Measurements from ENCODE around the gene L3MBTL1.

The L3MBTL1 gene

GRCh38 chr20:43535370-43536004 lies 28.0 kb downstream of the L3MBTL1 start:
- no peak for DNase-seq (ENCODE audit: low read depth, low spot score)

GRCh38 chr20:43536041-43536816 lies 28.7 kb downstream of the L3MBTL1 start:
- no peak for DNase-seq (ENCODE audit: low read depth, low spot score)

DNA sequence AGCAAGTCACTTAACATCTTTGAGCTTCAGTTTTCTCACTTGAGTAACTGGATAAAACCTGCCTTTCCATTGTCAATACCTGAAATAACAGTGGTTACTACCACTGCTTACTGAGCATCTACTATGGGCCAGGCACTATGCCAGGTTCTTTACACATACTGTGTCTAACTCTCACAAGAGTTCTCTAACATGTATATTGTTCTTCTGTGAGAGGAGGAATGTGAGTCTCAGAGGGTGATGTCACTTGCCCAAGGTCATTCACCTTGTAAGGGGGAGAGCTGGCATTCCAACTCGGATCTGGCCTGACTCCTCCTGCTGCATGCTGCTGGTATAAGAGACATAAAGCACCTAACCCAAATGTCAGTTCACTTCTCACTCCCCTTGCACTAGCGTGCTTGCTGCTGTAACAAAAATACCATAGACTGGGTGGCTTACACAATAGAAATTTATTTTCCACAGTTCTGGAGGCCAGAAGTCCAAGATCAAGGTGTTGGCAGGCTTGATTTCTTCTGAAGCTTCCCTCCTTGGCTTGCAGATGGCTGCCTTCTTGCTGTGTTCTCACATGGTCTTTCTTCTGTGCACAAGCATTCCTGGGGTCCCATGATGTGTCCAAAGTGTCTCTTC lies 29.4 kb downstream of the L3MBTL1 start:
- DNase-seq (ENCODE audit: low read depth, low spot score), result no peak

- no peak for DNase-seq (ENCODE audit: low read depth, low spot score)
Measured at GRCh38 chr20:43537921-43538877, 30.7 kb downstream of the L3MBTL1 start.

- DNase-seq (ENCODE audit: low read depth, low spot score), result no peak
Measured at GRCh38 chr20:43538878-43539700, 31.6 kb downstream of the L3MBTL1 start.

DNA sequence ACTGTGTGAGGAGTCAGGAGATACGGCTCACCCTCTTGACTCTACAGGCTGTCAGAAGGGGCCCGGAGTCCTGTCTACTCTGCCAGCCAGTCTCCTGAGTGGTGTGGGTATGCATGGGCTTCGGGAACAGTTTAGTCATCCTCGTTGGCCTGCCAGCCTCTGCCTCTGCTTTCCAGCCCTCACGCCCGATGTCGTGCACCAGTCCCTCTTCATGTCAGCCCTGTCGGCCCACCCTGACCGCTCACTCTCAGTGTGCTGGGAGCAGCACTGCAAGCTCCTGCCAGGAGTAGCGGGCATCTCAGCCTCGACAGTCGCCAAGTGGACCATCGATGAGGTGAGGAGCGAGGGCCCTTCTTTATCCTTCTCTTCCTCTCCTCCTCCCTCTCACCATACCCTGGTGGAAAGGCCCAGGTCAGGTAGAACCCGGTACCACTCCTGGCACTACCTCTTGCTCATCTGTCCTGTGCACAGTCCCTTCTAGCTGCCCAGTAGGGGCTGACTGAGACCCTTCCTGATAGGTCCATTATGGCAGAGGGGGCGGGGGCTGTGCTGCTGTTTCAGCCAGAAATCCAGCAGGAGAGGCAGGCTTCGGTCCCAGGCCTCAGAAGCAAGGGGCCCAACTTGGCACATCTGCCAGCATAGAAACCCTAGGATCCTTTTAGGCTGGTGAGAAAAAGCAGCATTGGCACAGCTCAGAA lies 32.6 kb downstream of the L3MBTL1 start:
- no peak for DNase-seq (ENCODE audit: low read depth, low spot score)

- no peak for DNase-seq (ENCODE audit: low read depth, low spot score)
Measured at GRCh38 chr20:43540673-43541060, 33.2 kb downstream of the L3MBTL1 start.

DNA sequence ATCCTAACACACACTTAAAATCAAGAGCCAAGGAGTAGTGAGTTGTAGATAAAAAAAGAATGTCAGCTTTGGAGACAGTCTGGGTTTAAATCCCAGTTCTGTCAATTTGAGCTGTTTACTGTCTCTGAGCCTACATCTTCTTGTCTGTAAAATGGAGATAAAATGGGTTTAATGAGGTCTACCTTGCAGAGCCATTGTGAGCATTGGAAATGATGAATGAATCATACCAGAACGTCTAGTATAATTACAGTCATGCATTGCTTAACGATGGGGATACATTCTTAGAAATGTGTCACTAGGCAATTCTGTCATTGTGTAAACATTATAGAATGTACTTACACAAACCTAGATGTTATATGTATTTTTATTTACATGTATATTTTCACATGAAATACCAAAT lies 33.7 kb downstream of the L3MBTL1 start:
- no peak for DNase-seq (ENCODE audit: low read depth, low spot score)

DNA sequence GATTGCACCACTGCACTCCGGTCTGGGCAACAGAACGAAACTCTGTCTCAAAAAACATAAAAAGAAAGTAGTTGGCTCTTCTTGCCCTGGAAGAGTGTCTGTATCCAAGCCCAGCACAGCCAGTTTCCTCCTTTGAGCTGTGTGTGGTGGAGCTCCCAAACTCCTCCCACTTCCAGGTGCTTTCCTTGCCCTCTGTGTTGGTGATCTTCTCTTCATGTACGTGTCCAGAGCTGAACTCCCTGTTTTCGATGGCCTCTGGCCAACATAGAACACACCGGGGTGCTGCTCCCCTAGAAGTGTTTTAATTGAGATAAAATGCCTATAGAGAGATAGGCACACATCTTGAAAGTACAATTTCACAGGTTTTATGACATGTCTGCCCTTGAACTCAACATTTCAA lies 34.7 kb downstream of the L3MBTL1 start:
- DNase-seq (ENCODE audit: low read depth, low spot score), result no peak

DNA sequence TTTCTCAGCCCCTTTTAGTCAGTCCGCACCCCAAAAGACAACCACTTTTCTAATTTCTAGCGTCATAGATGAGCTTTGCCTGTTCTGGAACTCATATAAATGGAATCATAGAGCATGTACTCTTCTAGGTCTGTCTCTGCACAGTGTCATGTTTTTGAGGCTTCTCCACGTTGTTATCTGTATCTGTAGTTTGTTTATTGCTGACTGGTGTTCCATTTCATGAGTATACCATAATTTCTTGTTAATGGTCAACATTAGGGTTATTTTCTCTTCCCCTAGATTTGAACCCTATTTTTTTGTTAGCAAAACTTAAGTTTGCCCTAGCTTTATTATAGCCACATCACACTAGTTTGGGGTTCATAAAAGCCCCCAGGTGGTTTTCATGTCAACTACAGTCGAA lies 35.2 kb downstream of the L3MBTL1 start:
- no peak for DNase-seq (ENCODE audit: low read depth, low spot score)

GRCh38 chr20:43543138-43543537 lies 35.6 kb downstream of the L3MBTL1 start:
- DNase-seq (ENCODE audit: low read depth, low spot score), result no peak

DNA sequence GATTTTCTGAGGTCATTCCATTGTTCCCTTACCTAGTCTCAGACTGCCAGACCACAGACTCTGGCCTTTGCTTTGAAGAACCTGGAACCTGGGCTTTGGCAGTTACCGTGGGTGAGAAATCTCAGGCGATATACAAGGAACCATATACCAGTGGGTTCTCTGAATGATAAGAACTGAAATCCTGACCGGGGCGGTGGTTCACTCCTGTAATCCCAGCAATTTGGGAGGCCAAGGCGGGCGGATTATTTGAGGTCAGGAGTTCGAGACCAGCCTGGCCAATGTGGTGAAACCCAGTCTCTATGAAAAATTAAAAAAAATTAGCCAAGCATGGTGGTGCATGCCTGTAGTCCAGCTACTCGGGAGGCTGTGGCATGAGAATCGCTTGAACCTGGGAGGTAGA lies 37.0 kb downstream of the L3MBTL1 start:
- DNase-seq (ENCODE audit: low read depth, low spot score), result no peak

- no peak for DNase-seq (ENCODE audit: low read depth, low spot score)
Measured at GRCh38 chr20:43545837-43546578, 38.5 kb downstream of the L3MBTL1 start.

- no peak for DNase-seq (ENCODE audit: low read depth, low spot score)
Measured at GRCh38 chr20:43548273-43548880, 40.9 kb downstream of the L3MBTL1 start.

DNA sequence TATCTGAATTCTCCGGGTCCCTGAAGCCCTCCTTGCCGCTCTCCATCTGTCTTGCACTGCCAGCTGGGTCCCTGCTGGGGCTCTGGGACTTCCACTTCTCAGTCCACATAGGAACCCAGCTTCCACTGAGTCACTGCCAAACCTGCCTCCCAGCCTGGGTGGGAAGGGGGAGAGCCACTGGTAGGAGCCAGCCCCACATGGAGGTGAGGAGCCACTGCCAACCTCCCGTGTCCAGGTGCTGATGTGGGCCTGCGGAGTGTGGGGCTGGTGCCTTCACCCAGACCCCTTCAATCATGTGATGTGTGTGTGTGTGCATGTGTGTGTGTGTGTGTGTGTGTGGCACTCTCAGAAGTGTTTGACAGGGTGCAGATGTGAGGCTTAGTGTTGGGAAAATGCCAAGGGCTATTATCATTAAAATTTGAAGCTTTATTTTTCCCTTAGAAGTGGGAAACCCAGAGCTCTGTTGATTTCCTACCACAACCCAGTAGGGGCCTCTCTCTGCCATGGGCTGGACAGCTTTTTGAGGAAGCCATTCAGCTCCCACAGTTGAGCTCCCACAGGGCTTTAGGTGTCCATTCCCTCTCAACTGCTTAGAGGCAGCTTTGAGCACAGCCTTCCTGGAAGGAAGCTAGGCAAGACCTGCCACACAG lies 42.0 kb downstream of the L3MBTL1 start:
- DNase-seq (ENCODE audit: low read depth, low spot score), result no peak

DNA sequence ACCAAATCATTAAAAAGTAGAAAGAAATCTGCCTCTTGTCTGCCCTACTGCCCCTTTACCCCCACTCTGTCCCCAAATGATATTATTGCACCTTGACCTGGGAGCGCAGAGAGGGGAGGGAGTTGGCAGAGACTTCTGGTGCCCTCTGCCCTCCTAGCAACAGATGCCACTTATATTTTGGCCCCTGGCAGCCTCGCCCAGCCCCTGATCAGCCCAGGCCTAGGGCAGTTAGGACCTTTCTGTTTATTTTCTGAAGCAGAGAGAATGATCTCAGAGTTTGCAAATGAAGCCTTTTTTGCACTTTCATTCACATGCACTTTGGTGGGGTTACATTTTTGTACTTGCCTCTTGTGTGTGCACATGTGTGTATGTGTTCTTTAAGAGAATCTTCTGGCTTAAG lies 43.0 kb downstream of the L3MBTL1 start:
- DNase-seq (ENCODE audit: low read depth, low spot score), result no peak

DNA sequence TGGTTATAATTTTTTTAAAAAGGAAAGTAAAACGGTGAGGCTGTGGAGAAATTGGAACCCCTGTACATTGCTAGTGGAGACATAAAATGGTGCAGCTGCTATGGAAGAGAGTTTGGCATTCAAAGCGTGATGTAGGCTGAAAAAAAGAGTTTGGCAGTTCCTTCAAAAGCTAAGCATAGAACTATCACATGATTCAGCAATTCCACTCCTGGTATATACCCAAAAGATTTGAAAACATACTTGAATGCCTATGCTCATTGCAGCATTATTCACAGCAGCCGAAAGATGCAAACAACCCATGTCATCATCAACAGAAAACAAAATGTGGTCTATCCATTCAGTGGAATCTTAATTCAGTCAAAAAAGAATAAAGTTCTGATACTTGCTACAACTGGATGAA lies 46.9 kb downstream of the L3MBTL1 start:
- no peak for DNase-seq (ENCODE audit: low read depth, low spot score)

DNA sequence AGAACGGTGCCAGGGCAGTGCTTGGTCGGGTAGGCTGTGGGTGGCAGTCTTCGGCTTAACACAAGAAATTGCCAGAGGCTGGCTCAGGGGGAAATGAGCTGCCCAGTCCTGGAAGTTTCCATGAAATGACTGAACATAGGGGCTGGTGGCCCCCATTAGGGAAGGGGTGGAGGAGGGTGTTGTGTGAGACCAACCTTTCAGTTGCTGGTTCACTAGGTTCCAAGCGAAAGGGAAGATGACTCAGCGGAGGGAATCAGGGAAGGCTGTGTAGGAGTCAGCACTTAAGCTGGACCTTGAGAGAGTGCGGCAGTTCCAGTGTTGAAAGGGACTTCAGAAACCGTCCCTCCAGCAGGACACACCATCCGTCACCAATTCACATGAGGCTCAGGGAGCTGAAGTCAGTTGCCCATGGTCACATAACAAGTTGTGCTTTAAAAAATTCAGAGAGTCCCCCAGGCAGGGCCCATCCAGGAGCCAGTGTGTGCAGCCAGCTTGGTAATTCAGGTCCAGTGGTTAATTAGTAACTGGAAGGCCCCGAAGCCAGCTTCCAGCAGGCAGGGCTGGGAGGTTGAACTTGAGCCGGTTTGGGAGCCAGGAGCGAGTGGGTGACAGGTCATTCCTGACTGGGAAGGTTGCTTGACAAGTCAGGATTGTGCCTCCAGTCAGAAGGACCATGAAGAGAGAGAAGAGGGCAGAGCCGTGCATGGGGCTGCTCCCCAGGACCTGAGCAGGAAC lies 51.1 kb downstream of the L3MBTL1 start, which contains the start of gene SGK2:
Gene SGK2, plus strand, starts transcription at position 616 of the 735 bp plus-strand sequence. CDS start 7,469 bp downstream, outside the sequence.
- DNase-seq (ENCODE audit: low read depth, low spot score), result no peak

Data from activated naive CD8-positive, alpha-beta T cell treated with anti-CD3 and anti-CD28 coated beads, Interleukin-2, amount 50 U/mL, for 16 hours (primary cell).